HEK293 (cell line): ENCODE results near the gene IFT52.

Source experiments
- CTCF ChIA-PET: fragments of 350-600 bp; formaldehyde crosslinking; extraction: SDS; loops from one replicate; lab custom pipeline; 2021; ENCODE audit warnings: antibody characterized with exemption; lab: Yijun Ruan, JAX
- POLR2A ChIA-PET: fragments of 300-600 bp; formaldehyde crosslinking; extraction: SDS; loops from one replicate; lab custom pipeline; 2020; ENCODE audit warnings: antibody characterized with exemption, inconsistent platforms; lab: Yijun Ruan, JAX
- H3K27ac ChIP-seq: fragments of 200-500 bp; sonication (Bioruptor generic); 2 replicates; pipeline ENCODE4 v1.5.1; 2014; ENCODE audit warnings: low read depth, low read length, control low read depth, inconsistent platforms; ENCODE audit errors: extremely low read depth
- H3K36me3 ChIP-seq, 2 experiments: fragments of 200-500 bp in 1 of 2; sonication (Bioruptor generic) in 1 of 2; 1 replicate in 1 of 2; 2 replicates in 1 of 2; pipeline ENCODE4 v1.5.1; 2014 to 2017; ENCODE audit warnings: inconsistent platforms in 2 of 2, low read length in 2 of 2; ENCODE audit not compliant: control insufficient read depth in 2 of 2, insufficient read depth in 1 of 2
- H3K4me1 ChIP-seq: fragments of 200-500 bp; sonication (Bioruptor generic); 2 replicates; pipeline ENCODE4 v1.5.1; 2014; ENCODE audit warnings: mild to moderate bottlenecking, low read length, inconsistent platforms; ENCODE audit not compliant: control insufficient read depth, insufficient read depth
- H3K4me3 ChIP-seq: 2 replicates; pipeline ENCODE4 v1.5.1; 2011; ENCODE audit warnings: low read depth, mild to moderate bottlenecking, control low read depth, low read length, moderate library complexity
- H3K9me3 ChIP-seq: fragments of 200-500 bp; sonication (Bioruptor generic); 2 replicates; pipeline ENCODE4 v1.5.1; 2014; ENCODE audit warnings: low read depth, low read length, inconsistent platforms; ENCODE audit not compliant: control insufficient read depth, insufficient read depth
- KLF7 ChIP-seq: fragments of 450-650 bp; formaldehyde crosslinking; IDR thresholded peaks from 2 replicates; pipeline ENCODE4 v1.5.1; 2016; ENCODE audit warnings: missing biosample characterization, missing genetic modification characterization, borderline replicate concordance
- MYNN ChIP-seq: fragments of 450-650 bp; formaldehyde crosslinking; IDR thresholded peaks from 2 replicates; pipeline ENCODE4 v1.5.1; 2016; ENCODE audit warnings: missing biosample characterization, missing genetic modification characterization, borderline replicate concordance
- SCRT1 ChIP-seq: fragments of 450-650 bp; formaldehyde crosslinking; IDR thresholded peaks from 2 replicates; pipeline ENCODE4 v1.5.1; 2016; ENCODE audit warnings: missing biosample characterization, missing genetic modification characterization, borderline replicate concordance
- SCRT2 ChIP-seq: fragments of 450-650 bp; formaldehyde crosslinking; IDR thresholded peaks from 2 replicates; pipeline ENCODE4 v1.5.1; 2016; ENCODE audit warnings: missing biosample characterization, missing genetic modification characterization
- ZBTB20 ChIP-seq: fragments of 450-650 bp; formaldehyde crosslinking; IDR thresholded peaks from 2 replicates; pipeline ENCODE4 v1.5.1; 2016; ENCODE audit warnings: missing biosample characterization, missing genetic modification characterization
- ZBTB6 ChIP-seq: fragments of 450-650 bp; formaldehyde crosslinking; IDR thresholded peaks from 2 replicates; pipeline ENCODE4 v1.5.1; 2017; ENCODE audit warnings: missing biosample characterization, missing genetic modification characterization
- ZFHX2 ChIP-seq: fragments of 450-650 bp; formaldehyde crosslinking; conservative IDR thresholded peaks from 2 replicates; pipeline ENCODE4 v1.5.1; 2016; ENCODE audit warnings: missing biosample characterization, missing genetic modification characterization
- ZFP69B ChIP-seq: fragments of 450-650 bp; formaldehyde crosslinking; IDR thresholded peaks from 2 replicates; pipeline ENCODE4 v1.5.1; 2016; ENCODE audit warnings: missing biosample characterization, missing genetic modification characterization
- ZNF121 ChIP-seq: fragments of 450-650 bp; formaldehyde crosslinking; IDR thresholded peaks from 2 replicates; pipeline ENCODE4 v1.5.1; 2016; ENCODE audit warnings: missing biosample characterization, missing genetic modification characterization
- ZNF140 ChIP-seq: fragments of 450-650 bp; formaldehyde crosslinking; IDR thresholded peaks from 2 replicates; pipeline ENCODE4 v1.5.1; 2016; ENCODE audit warnings: missing biosample characterization, missing genetic modification characterization
- ZNF311 ChIP-seq: fragments of 450-650 bp; formaldehyde crosslinking; IDR thresholded peaks from 2 replicates; pipeline ENCODE4 v1.5.1; 2017; ENCODE audit warnings: missing biosample characterization, missing genetic modification characterization, borderline replicate concordance
- ZNF341 ChIP-seq: fragments of 450-650 bp; formaldehyde crosslinking; IDR thresholded peaks from 2 replicates; pipeline ENCODE4; 2016; ENCODE audit warnings: low read depth, missing biosample characterization, missing genetic modification characterization
- ZNF404 ChIP-seq: fragments of 450-650 bp; formaldehyde crosslinking; IDR thresholded peaks from 2 replicates; pipeline ENCODE4 v1.5.1; 2017; ENCODE audit warnings: missing biosample characterization, missing genetic modification characterization
- ZNF48 ChIP-seq: fragments of 450-650 bp; formaldehyde crosslinking; IDR thresholded peaks from 2 replicates; pipeline ENCODE4 v1.5.1; 2016; ENCODE audit warnings: missing biosample characterization, missing genetic modification characterization
- ZNF639 ChIP-seq: fragments of 450-650 bp; formaldehyde crosslinking; IDR thresholded peaks from 2 replicates; pipeline ENCODE4 v1.5.1; 2016; ENCODE audit warnings: missing biosample characterization, missing genetic modification characterization
- ZNF660 ChIP-seq: fragments of 450-650 bp; IDR thresholded peaks from 2 replicates; pipeline ENCODE4 v1.5.1; 2018; ENCODE audit warnings: missing biosample characterization, mild to moderate bottlenecking, missing genetic modification characterization
- ZSCAN30 ChIP-seq: fragments of 450-650 bp; IDR thresholded peaks from 2 replicates; pipeline ENCODE4 v1.5.1; 2018; ENCODE audit warnings: missing biosample characterization, mild to moderate bottlenecking, missing genetic modification characterization, moderate library complexity

Gene IFT52

GRCh38 chr20:43655937-43656336, 65.2 kb downstream of the IFT52 start:
- no peak overlapping the region for H3K27ac ChIP-seq
- no peaks in the 10 kb centered on the region for H3K9me3 ChIP-seq
- peaks cover 0 to 3% of the 10 kb centered on the region in 2 experiments; a peak in 1 of 3 replicates for H3K36me3 ChIP-seq
- TF ChIP-seq ZNF121 (0 out of 2 replicates have a peak, but pooled peaks have one; percentile 43), KLF7 (tag by site-specific recombination) (no peak), ZNF404 (no peak)
- H3K4me3 ChIP-seq, result no peak overlapping the region
- ChIA-PET POLR2A (no interaction called here), CTCF (no interaction called here)
- no peaks in the 10 kb centered on the region; the same call in 1 of the 2 replicates for H3K4me1 ChIP-seq

GRCh38 chr20:43658069-43658722, 67.5 kb downstream of the IFT52 start:
- no peaks in the 10 kb centered on the region; the same call in 1 of the 2 replicates for H3K4me1 ChIP-seq
- H3K36me3 ChIP-seq, result peaks cover 0 to 3% of the 10 kb centered on the region in 2 experiments; a peak in 1 of 3 replicates
- ChIA-PET CTCF (no interaction called here), POLR2A (no interaction called here)
- TF ChIP-seq ZFP69B (tag by site-specific recombination) (0 out of 2 replicates have a peak, but pooled peaks have one; percentile 6), ZBTB20 (tag by site-specific recombination) (peak; percentile 79), ZSCAN30 (tag by site-specific recombination) (0 out of 2 replicates have a peak, but pooled peaks have one; percentile 17), ZNF48 (no peak)
- H3K27ac ChIP-seq, result peak overlapping the region; percentile 92
- H3K9me3 ChIP-seq, result no peaks in the 10 kb centered on the region
- peak overlapping the region; percentile 84 for H3K4me3 ChIP-seq

- ChIA-PET POLR2A (interaction anchor here (0.7 kb wide), 1 partner anchor 89 kb away, joined by 3 read pairs; no protein-coding TSS in a partner anchor), CTCF (no interaction called here)
- Histone ChIP-seq H3K4me1 (no peaks in the 10 kb centered on the region; the same call in 1 of the 2 replicates), H3K4me3 (no peak overlapping the region), H3K36me3 (peaks cover 0 to 3% of the 10 kb centered on the region in 2 experiments; a peak in 1 of 3 replicates), H3K9me3 (no peaks in the 10 kb centered on the region), H3K27ac (no peak overlapping the region)
- TF ChIP-seq SCRT2 (tag by site-specific recombination), result peak; percentile 78
- TF ChIP-seq ZNF660 (tag by site-specific recombination), result no peak
- TF ChIP-seq ZNF311, result no peak
- no peak for TF ChIP-seq MYNN (tag by site-specific recombination)
- no peak for TF ChIP-seq ZNF140 (tag by site-specific recombination)
- no peak for TF ChIP-seq ZNF639 (tag by site-specific recombination)
- TF ChIP-seq ZBTB6 (tag by site-specific recombination), result peak; percentile 70
- TF ChIP-seq ZNF341 (tag by site-specific recombination), result no peak
- TF ChIP-seq SCRT1, result peak; percentile 58; the same call in 1 of the 2 replicates
- no peak for TF ChIP-seq ZFHX2 (tag by site-specific recombination)
Measured at GRCh38 chr20:43658723-43659419, 68.1 kb downstream of the IFT52 start.
